Stomach smooth muscle (tissue), 2 donors: ENCODE data around the gene ABHD6.
"Not testable (repeated sequence)": the region's sequence is repeated elsewhere in the genome, so short reads cannot be mapped to it uniquely, and the experiment has no call there.

Source experiments
- H3K27ac ChIP-seq: one replicate; pipeline ENCODE4 v1.7.0; 2013; ENCODE audit warnings: mild to moderate bottlenecking, low read length, inconsistent platforms
- H3K27me3 ChIP-seq, 2 donors: one replicate each; pipeline ENCODE4 v1.7.0; 2013; ENCODE audit warnings: low read length in 2 of 2; ENCODE audit not compliant: insufficient read depth in 2 of 2, control insufficient read depth in 1 of 2
- H3K36me3 ChIP-seq, 2 donors: one replicate each; pipeline ENCODE4 v1.7.0; 2013; ENCODE audit warnings: low read length in 2 of 2; ENCODE audit not compliant: control insufficient read depth in 2 of 2, insufficient read depth in 2 of 2
- H3K4me1 ChIP-seq: one replicate; pipeline ENCODE4 v1.7.0; 2013; ENCODE audit warnings: low read length; ENCODE audit not compliant: control insufficient read depth, insufficient read depth
- H3K4me3 ChIP-seq, 2 donors: one replicate each; pipeline ENCODE4 v1.7.0; 2013; ENCODE audit warnings: low read length in 2 of 2
- H3K9ac ChIP-seq, 2 donors: one replicate each; pipeline ENCODE4 v1.7.0; 2013; ENCODE audit warnings: low read length in 2 of 2, mild to moderate bottlenecking in 1 of 2
- H3K9me3 ChIP-seq, 2 donors: one replicate each; pipeline ENCODE4 v1.7.0; 2013; ENCODE audit warnings: low read length in 2 of 2; ENCODE audit not compliant: control insufficient read depth in 2 of 2
- donor health status: healthy.
- donor health status: Pancreatic carcinoma.

Gene ABHD6

DNA sequence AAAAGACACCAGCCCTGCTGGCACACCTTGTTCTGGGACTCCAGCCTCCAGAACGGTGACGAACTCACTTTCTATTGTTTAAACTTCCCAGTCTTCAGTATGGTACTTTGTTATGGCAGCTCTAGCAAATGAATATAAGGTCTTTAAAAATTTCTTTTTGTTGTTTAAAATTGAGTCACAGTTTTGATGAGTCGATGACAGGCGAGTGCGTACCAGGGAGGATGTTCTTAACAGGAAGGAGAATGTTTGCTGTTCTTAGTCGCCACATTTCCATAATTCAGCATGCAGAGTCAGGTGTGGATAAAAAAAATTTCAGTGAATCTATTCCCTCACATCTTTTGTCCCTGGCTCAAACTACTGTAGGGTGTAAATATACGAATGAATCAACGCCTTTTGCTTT lies 39.2 kb upstream of the ABHD6 start:
- Histone ChIP-seq H3K36me3 (no peaks in the 10 kb centered on the region), H3K4me3 (no peak overlapping the region), H3K27ac (no peak overlapping the region), H3K27me3 (no peaks in the 10 kb centered on the region), H3K9ac (no peak overlapping the region), H3K4me1 (no peaks in the 10 kb centered on the region), H3K9me3 (no peaks in the 10 kb centered on the region)

DNA sequence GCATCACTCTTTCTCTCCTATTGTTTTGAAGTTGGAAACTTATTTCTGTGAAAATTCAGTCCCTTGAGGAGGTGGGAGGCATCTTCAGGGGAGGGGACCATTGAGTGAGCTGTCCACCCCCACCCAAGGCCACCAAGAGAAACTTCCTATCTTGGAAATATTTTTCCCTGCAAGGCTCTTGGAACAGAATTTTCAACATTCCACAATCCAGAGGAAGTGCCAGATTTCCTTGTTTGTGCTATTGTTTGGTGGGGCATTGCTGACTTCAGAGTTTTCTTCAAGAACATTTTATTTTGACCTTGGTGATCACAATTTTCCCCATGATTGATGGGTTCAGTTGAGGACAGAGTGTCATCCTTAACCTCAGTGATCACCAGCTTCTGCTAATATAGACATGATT lies 38.8 kb upstream of the ABHD6 start:
- no peaks in the 10 kb centered on the region for H3K36me3 ChIP-seq
- no peaks in the 10 kb centered on the region for H3K9me3 ChIP-seq
- H3K4me1 ChIP-seq, result no peaks in the 10 kb centered on the region
- H3K9ac ChIP-seq, result no peak overlapping the region
- no peaks in the 10 kb centered on the region for H3K27me3 ChIP-seq
- H3K4me3 ChIP-seq, result no peak overlapping the region
- H3K27ac ChIP-seq, result no peak overlapping the region

DNA sequence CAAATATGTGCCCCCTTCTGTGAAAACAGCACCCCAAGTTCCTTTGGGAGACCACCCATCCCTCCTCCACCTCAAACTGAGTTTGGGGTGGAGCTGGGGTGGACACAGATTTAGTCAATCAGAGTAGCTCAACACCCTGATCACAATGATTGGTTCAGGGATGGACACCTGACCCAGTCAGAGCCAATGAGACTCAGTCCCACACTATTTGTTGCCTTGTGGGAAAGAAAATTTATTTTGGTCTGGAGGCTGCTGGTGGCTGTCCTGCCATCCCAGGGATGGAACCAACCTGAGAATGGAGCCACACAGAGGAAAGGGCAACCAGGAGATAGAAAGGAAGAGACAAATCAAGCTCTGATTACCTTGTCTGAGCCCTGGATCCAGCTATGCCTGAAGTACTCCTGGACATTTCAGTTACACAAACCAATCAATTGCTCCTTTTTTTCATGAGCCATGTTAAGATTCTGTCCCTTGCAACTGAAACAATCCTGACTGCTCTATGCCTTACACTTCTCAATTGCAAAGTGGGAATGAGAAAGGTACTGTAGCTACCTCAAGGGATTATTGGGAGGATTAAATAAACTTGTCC lies 37.4 kb upstream of the ABHD6 start:
- H3K9me3 ChIP-seq, result no peaks in the 10 kb centered on the region
- H3K27me3 ChIP-seq, result no peaks in the 10 kb centered on the region
- no peak overlapping the region for H3K27ac ChIP-seq
- no peaks in the 10 kb centered on the region for H3K36me3 ChIP-seq
- no peaks in the 10 kb centered on the region for H3K4me1 ChIP-seq
- no peak overlapping the region for H3K9ac ChIP-seq
- H3K4me3 ChIP-seq, result no peak overlapping the region

DNA sequence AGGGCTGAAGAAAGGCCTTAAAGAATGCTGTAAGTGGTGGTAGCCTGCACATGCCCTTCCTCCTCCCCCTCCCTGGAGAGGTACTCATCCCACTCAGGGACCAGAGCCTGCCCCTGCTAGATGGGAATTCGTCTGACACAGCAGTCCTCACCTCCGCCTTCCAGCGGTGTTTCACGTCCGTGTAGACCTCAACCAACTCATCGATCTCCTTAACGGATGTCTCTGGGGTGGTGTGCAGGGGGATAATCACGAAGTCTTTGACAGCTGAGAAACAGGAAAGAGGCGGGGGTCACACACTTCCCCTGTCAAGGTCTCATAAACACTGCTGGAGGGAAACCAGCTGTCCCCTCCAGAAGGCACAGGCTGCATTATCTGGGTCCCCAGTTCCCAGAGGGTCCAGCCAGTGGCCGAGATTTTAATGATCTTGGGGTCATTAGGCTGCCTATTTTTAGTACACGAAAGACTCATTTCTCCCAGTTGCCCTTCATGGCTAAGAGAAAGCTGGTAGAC lies 36.7 kb upstream of the ABHD6 start:
- H3K36me3 ChIP-seq, result no peaks in the 10 kb centered on the region
- no peak overlapping the region for H3K4me3 ChIP-seq
- no peak overlapping the region for H3K27ac ChIP-seq
- H3K9me3 ChIP-seq, result no peaks in the 10 kb centered on the region
- no peaks in the 10 kb centered on the region for H3K4me1 ChIP-seq
- no peak overlapping the region for H3K9ac ChIP-seq
- no peaks in the 10 kb centered on the region for H3K27me3 ChIP-seq

DNA sequence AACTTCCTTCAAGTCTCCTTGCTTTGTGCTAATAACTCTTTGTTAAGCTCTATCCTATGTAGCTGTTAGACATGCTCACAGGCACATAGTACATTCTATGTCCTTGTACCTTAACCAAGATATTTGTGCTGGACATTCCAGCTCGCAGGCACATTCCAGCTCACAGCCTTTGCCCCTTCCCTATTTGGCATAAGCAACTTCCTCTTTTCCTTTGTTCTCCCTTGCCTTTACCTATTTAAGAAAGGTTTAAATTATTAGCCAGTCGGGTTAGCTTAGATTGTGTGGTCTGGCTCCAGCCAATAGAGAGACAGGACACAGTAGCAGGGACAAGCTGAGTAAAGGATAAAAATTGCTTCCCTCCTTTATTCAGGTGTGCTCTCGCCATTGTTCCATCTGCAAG lies 36.1 kb upstream of the ABHD6 start:
- H3K9me3 ChIP-seq, H3K27me3 ChIP-seq, H3K9ac ChIP-seq, H3K36me3 ChIP-seq, H3K4me1 ChIP-seq, H3K27ac ChIP-seq, H3K4me3 ChIP-seq: not testable (repeated sequence)

DNA sequence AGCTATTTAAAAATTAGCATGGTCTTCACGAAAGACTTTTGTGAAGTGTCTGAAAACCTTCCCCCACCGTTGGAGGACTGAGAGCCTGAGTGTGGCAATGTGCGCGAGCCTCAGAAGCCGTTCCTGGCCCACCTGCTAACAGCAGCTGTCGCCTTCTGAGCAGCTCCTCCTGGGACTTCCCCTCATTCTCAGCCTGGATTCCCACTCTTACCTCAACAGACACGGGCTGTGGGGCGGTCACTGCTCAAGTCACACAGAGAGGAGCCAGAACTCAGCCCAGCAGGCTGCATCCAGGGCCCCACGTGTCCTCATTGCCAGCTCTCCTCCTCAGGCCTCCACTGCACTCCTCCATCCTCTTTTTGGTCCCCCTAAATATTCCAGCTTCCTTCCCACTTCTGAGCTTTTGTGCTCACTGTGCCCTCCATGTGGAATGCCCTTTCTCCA lies 34.7 kb upstream of the ABHD6 start:
- no peaks in the 10 kb centered on the region for H3K36me3 ChIP-seq
- no peaks in the 10 kb centered on the region for H3K27me3 ChIP-seq
- H3K4me1 ChIP-seq, result no peaks in the 10 kb centered on the region
- no peak overlapping the region for H3K9ac ChIP-seq
- H3K27ac ChIP-seq, result no peak overlapping the region
- no peak overlapping the region for H3K4me3 ChIP-seq
- no peaks in the 10 kb centered on the region for H3K9me3 ChIP-seq

DNA sequence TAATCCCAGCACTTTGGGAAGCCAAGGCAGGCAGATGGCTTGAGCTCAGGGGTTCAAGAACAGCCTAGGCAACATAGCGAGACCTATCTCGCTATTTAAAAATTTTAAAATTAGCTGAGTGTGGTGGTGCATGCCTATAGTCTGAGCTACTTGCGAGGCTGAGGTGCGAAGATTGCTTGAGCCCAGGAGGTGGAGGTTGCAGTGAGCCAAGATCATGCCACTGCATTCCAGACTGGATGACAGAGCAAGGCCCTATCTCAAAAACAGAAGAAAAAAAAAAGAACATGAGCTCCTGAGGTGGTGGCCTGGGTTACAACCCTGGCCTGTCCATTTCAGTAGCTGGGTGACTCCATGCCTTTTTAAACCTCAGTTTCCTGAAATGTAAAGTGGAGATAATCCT lies 34.1 kb upstream of the ABHD6 start:
- no peaks in the 10 kb centered on the region for H3K36me3 ChIP-seq
- H3K9ac ChIP-seq, result no peak overlapping the region
- no peaks in the 10 kb centered on the region for H3K27me3 ChIP-seq
- no peaks in the 10 kb centered on the region for H3K4me1 ChIP-seq
- H3K27ac ChIP-seq, result no peak overlapping the region
- no peaks in the 10 kb centered on the region for H3K9me3 ChIP-seq
- H3K4me3 ChIP-seq, result no peak overlapping the region

DNA sequence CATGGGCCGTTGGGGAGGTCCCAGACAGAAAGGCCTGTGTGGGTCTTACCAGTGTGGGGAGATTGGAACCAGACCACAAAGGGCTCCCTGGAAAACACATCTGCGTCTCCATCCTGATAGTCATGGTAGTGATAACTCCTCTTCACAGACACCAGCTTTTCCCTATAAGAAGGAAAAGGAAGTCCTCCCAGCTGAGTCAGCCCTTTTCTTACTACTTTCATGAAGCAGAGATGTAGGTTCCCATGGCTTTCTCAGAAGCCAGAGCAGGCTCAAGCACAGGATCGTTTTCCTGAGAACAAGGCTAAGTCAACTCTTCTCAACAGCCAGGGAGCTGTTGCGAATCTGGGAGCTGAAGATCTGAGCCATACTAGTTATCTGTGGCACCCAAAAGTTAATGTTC lies 32.9 kb upstream of the ABHD6 start:
- H3K9ac ChIP-seq, result no peak overlapping the region
- no peaks in the 10 kb centered on the region for H3K4me1 ChIP-seq
- H3K9me3 ChIP-seq, result no peaks in the 10 kb centered on the region
- H3K27ac ChIP-seq, result no peak overlapping the region
- H3K4me3 ChIP-seq, result no peak overlapping the region
- H3K36me3 ChIP-seq, result no peaks in the 10 kb centered on the region
- no peaks in the 10 kb centered on the region for H3K27me3 ChIP-seq

DNA sequence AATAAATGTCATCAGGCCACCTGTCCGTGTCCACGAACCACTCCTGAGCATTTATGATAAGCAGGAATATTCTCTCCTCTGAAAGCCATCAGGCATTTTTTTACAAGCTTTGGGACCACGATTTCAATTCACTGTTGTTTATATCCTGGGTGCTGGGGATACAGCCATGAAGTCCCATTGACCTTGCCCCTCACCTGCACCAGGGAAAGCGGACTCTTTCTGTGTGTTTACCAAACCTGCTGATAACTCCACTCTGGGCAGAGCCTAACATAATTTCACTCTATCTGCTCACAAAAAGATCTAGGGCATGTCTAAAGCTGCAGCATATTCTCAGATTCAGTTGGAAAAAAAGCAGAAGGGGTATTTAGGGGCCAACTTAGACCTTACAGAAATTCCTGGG lies 31.6 kb upstream of the ABHD6 start:
- Histone ChIP-seq H3K9me3 (no peaks in the 10 kb centered on the region), H3K27me3 (no peaks in the 10 kb centered on the region), H3K36me3 (no peaks in the 10 kb centered on the region), H3K4me1 (no peaks in the 10 kb centered on the region), H3K27ac (no peak overlapping the region), H3K9ac (no peak overlapping the region), H3K4me3 (no peak overlapping the region)

DNA sequence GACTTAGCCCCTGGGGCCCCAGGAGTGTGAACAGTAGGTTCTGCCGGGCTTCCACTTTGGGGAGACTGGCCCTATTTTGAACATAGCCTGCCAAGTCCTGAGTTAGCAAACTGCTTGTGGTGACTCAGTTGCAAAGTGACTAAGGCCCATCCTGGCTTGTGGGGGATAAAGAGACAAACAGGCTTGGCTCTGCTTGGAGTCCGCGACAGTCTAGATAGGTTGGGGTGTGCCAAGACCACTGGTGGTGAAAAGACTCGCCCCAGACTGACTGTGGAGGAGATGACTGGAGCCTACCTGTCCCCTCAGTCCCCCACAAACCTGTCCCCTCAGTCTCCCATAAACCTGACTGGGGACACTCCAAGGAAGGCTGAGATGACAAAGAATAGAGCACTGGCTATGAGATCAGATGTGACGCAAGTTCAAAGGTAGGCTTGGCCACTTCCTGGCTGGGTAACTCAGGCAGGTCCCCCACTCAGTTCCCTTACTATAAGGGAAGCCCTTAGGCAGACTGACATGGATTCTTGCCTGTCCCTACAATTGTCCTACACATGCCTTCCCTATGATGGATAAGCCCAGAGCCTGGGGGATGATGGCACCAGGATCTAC lies 31.1 kb upstream of the ABHD6 start:
- H3K9ac ChIP-seq, result no peak overlapping the region
- H3K27ac ChIP-seq, result no peak overlapping the region
- no peak overlapping the region for H3K4me3 ChIP-seq
- H3K36me3 ChIP-seq, result no peaks in the 10 kb centered on the region
- H3K27me3 ChIP-seq, result no peaks in the 10 kb centered on the region
- H3K4me1 ChIP-seq, result no peaks in the 10 kb centered on the region
- H3K9me3 ChIP-seq, result no peaks in the 10 kb centered on the region

DNA sequence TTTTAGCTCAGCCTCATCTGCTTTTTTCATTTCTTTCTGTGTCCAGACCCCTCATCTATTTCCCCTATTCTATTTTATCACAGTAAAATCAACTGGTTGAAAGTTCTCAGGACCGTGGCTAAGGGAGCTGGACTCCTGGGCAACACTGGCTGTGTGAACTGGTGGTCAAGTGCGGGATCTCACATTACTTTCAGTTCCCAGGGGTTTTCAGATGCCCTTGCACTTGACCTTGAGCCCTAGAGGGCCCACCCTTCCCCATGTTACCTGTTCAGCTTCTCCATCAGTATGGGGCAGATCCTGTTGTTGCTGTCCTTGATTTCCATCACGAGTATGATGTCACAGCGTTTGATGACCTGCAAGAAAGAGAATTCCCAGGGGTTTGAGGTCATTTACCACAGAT lies 29.6 kb upstream of the ABHD6 start:
- H3K4me1 ChIP-seq, result no peaks in the 10 kb centered on the region
- no peaks in the 10 kb centered on the region for H3K9me3 ChIP-seq
- H3K36me3 ChIP-seq, result no peaks in the 10 kb centered on the region
- no peak overlapping the region for H3K9ac ChIP-seq
- H3K4me3 ChIP-seq, result no peak overlapping the region
- no peak overlapping the region for H3K27ac ChIP-seq
- H3K27me3 ChIP-seq, result no peaks in the 10 kb centered on the region
